Endothelial cell of umbilical vein (primary cell): ENCODE data around the gene TOLLIP.

Experiments used
- CTCF ChIP-seq, 2 donors: IDR thresholded peaks; 1 replicate in 1 of 2; 2 replicates in 1 of 2; pipeline ENCODE4 v1.5.1; 2011; ENCODE audit warnings: low read length in 2 of 2, mild to moderate bottlenecking in 2 of 2, moderate library complexity in 2 of 2, control low read depth in 1 of 2, inconsistent platforms in 1 of 2, low read depth in 1 of 2; ENCODE audit not compliant: insufficient read depth in 1 of 2; ENCODE audit errors: extremely low read depth in 1 of 2
- EZH2 ChIP-seq: IDR thresholded peaks from 2 replicates; pipeline ENCODE4 v1.6.1; 2012; ENCODE audit warnings: borderline replicate concordance, low read depth, mild to moderate bottlenecking, moderate library complexity, low read length, inconsistent platforms; ENCODE audit not compliant: severe bottlenecking
- POLR2A ChIP-seq: IDR thresholded peaks from 2 replicates; pipeline ENCODE4 v1.6.1; 2012; ENCODE audit warnings: low read depth, mild to moderate bottlenecking, control low read depth, low read length

GRCh38 chr11:1274501-1274900, 34.9 kb downstream of the TOLLIP start:
- no peak for TF ChIP-seq CTCF (IDR thresholded peaks at IDR 0.05; ENCODE audit: extremely low read depth in 1 of 2, insufficient read depth in 1 of 2, low read depth in 1 of 2, low read length in 2 of 2)
- TF ChIP-seq POLR2A, result no peak
- no peak for TF ChIP-seq EZH2
